Measurements from ENCODE around the gene PRM2.

The PRM2 gene

GRCh38 chr16:11258553-11259492 lies 17.5 kb downstream of the PRM2 start:
- no peak for DNase-seq

DNA sequence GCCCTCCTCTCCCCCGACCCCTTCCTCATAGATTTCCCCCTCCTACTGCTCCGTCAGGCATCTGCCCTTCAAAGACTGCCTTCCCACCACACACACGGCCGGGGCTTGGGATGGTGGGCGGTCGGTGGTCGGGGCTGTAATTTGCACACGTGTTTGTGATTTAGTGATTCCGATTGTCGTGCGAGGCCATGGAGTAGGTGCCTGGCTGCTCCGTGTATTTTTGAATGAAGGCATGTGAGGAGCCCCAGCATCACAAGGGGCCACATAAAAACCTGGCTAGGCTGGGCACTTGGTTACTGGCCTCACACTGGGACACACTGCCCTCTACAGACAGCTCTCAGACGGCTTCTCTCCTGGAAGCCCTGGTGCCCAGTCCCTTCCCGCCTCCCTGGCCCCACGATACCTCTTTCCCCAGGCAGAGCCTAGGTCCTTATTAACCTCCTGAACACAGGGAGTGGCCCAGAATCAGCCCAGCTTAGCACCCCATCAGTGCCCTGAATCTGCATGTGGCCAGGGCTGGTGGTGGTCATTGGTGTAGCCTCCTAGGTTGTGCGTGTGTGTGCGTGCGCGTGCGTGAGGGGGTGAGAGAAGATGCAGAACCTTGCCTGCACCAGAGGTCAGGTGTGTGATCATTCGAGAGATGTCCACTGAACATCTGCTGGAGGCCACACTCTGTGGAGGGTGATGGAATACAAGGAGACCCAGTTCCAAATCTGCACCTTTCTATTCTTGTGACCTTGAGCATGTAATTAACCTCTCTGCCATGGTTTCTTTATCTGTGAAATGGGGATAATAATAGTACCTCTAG lies 18.9 kb downstream of the PRM2 start:
- DNase-seq = peak; percentile 79

GRCh38 chr16:11256661-11257130 lies 19.6 kb downstream of the PRM2 start:
- DNase-seq = peak; percentile 62

- DNase-seq = peak; percentile 88
Observed at GRCh38 chr16:11255737-11256660, 20.3 kb downstream of the PRM2 start, which contains the start of gene SOCS1. Gene SOCS1 (minus strand): TSS chr16:11256204. CDS start chr16:11255478, 726 bp downstream.

- DNase-seq = peak; percentile 46
Observed at GRCh38 chr16:11254913-11255736, 21.2 kb downstream of the PRM2 start.

DNA sequence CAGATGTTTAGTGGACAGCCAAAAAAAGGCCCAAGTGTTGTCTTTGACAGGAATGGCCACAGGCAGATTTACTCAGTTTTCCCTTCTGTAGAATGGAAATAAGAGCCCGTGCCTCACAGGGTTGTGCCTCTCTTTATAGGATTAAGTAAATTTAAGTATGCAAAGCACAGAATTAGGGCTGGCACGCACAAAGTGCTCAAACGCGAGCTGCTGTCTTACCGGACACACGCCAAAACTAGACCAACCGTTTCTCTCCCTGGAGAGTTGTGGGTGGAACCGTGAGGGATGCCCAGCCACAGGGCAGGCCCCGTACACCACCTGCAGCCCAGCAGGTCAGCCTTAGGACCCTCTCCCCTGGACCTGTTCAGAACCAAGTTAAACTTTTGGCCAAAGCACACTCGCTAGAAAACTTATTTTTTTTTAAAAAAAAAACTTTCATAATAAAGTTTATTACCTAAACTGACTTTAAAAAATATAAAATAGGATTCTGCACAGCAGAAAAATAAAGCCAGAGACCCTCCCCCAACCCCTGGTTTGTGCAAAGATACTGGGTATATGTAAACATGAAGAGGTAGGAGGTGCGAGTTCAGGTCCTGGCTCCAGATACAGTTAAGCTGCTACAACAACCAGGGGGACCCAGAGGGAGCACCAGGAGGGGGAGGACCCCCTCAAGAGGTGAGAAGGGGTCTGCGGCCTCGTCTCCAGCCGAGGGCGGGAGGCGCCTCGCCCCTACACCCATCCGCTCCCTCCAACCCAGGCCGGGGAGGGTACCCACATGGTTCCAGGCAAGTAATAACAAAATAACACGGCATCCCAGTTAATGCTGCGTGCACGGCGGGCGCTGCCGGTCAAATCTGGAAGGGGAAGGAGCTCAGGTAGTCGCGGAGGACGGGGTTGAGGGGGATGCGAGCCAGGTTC lies 22.0 kb downstream of the PRM2 start:
- DNase-seq = no peak

GRCh38 chr16:11253009-11253994 lies 23.0 kb downstream of the PRM2 start:
- DNase-seq = peak; percentile 53

DNA sequence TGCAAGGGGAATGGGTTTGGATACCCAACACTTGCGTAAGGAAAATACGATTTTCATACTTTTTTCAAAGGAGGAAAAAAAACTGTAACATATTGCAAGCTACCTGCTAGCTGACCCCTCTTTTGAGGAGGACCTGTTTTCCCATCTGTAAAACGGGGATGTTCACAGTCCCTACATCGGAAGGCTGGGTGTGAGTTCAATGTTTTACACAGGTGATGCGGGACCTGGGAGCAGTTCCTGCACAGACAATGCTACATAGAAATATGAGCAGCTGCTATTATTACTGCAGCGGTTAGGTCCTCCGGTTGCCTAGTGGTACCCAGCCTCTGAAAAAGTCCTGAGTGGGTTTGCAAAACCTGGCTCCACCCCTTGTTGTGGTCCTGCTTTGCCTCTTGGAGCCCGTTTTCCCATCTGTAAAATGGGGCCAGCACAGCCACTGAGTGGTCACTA lies 23.8 kb downstream of the PRM2 start:
- DNase-seq = no peak

DNA sequence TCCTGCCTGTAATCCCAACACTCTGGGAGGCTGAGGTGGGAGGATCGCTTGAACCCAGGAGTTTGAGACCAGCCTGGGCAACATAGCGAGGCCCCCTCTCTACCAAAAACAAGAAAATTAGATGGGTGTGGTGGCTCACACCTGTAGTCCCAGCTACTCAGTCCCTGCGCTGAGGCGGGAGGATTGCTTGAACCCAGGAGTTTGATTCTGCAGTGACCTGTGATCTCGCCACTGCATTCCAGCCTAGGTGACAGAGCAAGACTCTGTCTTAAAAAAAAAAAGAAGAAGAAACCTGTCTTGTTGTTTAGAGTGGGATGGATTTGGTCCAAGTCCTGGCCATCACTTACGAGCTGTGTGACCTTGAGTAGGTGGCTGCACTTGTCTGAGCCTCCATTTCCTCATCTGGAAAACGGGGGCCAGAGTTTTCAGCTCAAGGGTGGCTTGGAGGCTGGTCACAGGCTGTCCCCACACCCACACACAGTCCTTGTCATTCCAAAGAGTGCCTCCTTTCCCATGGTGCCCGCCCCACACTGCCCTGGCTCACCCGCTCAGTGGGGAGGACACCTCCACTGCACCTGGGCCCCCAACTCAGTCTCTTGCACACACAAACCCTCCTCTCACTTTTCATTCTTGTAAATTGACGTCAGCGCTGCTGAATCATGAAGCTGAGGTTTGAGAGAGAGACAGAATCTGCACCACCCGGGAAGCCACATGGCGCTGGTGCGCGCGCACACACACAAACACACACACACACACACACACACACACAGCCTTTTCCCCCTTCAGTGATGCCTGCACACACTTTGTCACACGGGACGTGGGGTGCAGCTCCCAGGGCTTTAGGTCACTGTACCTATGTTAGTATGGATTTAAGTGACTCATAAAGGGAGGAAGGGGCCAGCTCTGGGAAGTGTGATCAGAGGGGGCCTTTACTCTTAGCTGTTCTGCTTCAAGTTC lies 24.5 kb downstream of the PRM2 start:
- DNase-seq = peak; percentile 31

DNA sequence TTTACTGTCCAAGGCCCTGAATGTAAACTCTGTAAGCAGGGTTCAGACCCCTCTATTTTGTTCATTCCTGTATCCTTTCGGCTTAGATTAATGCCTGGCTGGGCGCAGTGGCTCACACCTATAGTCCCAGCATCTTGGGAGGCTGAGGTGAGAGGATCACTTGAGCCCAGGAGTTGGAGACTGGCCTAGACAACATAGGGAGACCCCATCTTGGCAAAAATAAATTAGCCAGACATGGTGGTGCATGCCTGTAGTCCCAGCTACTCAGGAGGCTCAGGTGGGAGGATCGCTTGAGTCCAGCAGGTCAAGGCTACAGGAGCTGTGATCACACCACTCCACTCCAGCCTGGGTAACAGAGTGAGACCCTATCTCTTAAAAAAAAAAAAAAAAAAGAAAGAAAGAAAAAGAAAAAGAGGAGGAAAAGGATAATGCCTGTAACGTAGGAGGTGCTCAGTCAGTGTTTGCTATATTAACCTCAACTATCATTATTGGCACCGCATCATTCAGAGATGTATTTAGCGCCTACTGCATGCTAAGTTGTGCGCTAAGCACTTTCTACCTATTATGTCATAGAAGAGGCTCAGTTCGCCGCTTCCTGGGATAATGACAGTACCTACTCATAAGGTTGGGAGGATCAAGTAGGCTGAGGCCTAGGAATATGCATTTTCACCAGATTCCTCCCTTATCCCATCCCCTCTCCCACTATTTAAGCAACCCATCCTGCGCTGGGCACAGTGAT lies 25.3 kb downstream of the PRM2 start:
- no peak for DNase-seq

- DNase-seq = no peak
Observed at GRCh38 chr16:11250091-11250785, 26.0 kb downstream of the PRM2 start.

- DNase-seq = no peak
Observed at GRCh38 chr16:11249233-11250061, 26.8 kb downstream of the PRM2 start.

DNA sequence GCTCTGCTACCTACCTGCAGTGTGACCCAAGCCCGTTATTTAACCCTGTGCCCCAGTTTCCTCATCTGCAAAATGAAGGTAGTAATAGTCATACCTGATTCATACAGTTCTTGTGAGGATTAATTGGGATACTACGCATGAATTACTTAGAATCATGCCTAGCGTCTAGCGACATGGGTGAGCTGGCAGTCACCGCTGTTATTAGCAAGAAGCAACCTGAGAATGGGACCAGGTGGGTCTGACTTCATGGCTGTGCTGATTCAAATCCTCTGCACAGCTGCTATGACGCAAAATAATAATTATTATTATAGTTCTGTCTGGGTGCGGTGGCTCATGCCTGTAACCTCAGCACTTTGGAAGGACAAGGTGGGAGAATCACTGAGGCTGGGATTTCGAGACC lies 28.1 kb downstream of the PRM2 start:
- no peak for DNase-seq

- DNase-seq = no peak
Observed at GRCh38 chr16:11245988-11246387, 30.3 kb downstream of the PRM2 start.

- DNase-seq = no peak
Observed at GRCh38 chr16:11245222-11245737, 31.0 kb downstream of the PRM2 start.

All from HCEC 1CT (cell line).